Astrocyte of the spinal cord (primary cell): ENCODE data around the gene PALB2.

Experiments
- DNase-seq: peaks from one replicate; pipeline ENCODE4 v3.0.0; 2011; ENCODE audit warnings: low read depth, low spot score
- H3K4me3 ChIP-seq: 2 replicates; pipeline ENCODE4 v1.5.1; 2011; ENCODE audit warnings: low read depth, mild to moderate bottlenecking, low read length, moderate library complexity
- CTCF ChIP-seq: IDR thresholded peaks from 2 replicates; pipeline ENCODE4 v1.5.1; 2012; ENCODE audit warnings: low read depth, mild to moderate bottlenecking, low read length, inconsistent platforms
- in situ Hi-C: cut with HindIII; loops from 2 replicates; pipeline ENCODE4 v1.10.0; 2017; ENCODE audit warnings: low sequenced_read_pairs

The PALB2 gene

GRCh38 chr16:23564575-23565363 is 76.3 kb downstream of the PALB2 start:
- in situ Hi-C loops, result no loop called here
- H3K4me3 ChIP-seq, result no peak overlapping the region
- DNase-seq, result no peak
- no peak for TF ChIP-seq CTCF

- no peak for TF ChIP-seq CTCF
- in situ Hi-C loops, result no loop called here
- no peak for DNase-seq
- H3K4me3 ChIP-seq, result no peak overlapping the region
Measured at GRCh38 chr16:23563186-23563585, 77.9 kb downstream of the PALB2 start.

- DNase-seq, result no peak
- no peak for TF ChIP-seq CTCF
- in situ Hi-C loops, result no loop called here
- H3K4me3 ChIP-seq, result no peak overlapping the region
Measured at GRCh38 chr16:23562505-23562904, 78.6 kb downstream of the PALB2 start.

GRCh38 chr16:23561586-23561985 is 79.5 kb downstream of the PALB2 start:
- in situ Hi-C loops, result no loop called here
- H3K4me3 ChIP-seq, result no peak overlapping the region
- DNase-seq, result no peak
- TF ChIP-seq CTCF, result no peak

- peak; percentile 25 for DNase-seq
- in situ Hi-C loops, result no loop called here
- H3K4me3 ChIP-seq, result peak overlapping the region; percentile 69
- TF ChIP-seq CTCF, result no peak
Measured at GRCh38 chr16:23557779-23558702, 83.1 kb downstream of the PALB2 start.

GRCh38 chr16:23556881-23557778 is 84.0 kb downstream of the PALB2 start, which contains the start of the genes EARS2 and UBFD1:
TSS of gene EARS2 (minus strand) at chr16:23557350. CDS start at chr16:23557343, 7 bp downstream.
TSS of gene UBFD1 (plus strand) at chr16:23557727. CDS start at chr16:23557743, 16 bp downstream.
- TF ChIP-seq CTCF, result peak; percentile 73
- H3K4me3 ChIP-seq, result peak within 1 kb of the TSS; percentile 69
- in situ Hi-C loops, result no loop called here
- peak; percentile 99 for DNase-seq
